Heart right ventricle (tissue), 16 donors: ENCODE results near the gene PATE3. TPM values are rescaled to one million over a fixed set of nuclear protein-coding genes. Genes with fewer than 3 reads are reported as not detected.

Source experiments
- ATAC-seq, 8 donors: fragments of 200-7000 bp; cut with Tn5 transposase; one replicate each; pipeline ENCODE4 v1.9.1; 2020; ENCODE audit warnings: mild to moderate bottlenecking in 8 of 8, moderate library complexity in 8 of 8, moderate number of reproducible peaks in 1 of 8
- DNase-seq, 2 donors: peaks; one replicate each; pipeline ENCODE4 v3.0.0-alpha.2; 2020
- H3K27ac ChIP-seq, 10 donors: fragments of 200-600 bp; sonication (generic) in 2 of 10; one replicate each; pipeline versions ENCODE4 v1.5.0 to v1.8.0; 2020 to 2022; ENCODE audit warnings: mild to moderate bottlenecking in 3 of 10
- H3K27me3 ChIP-seq, 7 donors: fragments of 200-600 bp; one replicate each; pipeline ENCODE4 v1.8.0; 2021 to 2022; ENCODE audit warnings: mild to moderate bottlenecking in 2 of 7
- H3K36me3 ChIP-seq, 9 donors: fragments of 200-600 bp; sonication (generic) in 1 of 9; one replicate each; pipeline versions ENCODE4 v1.5.0 to v1.8.0; 2020 to 2022; ENCODE audit warnings: mild to moderate bottlenecking in 2 of 9
- H3K4me1 ChIP-seq, 9 donors: fragments of 200-600 bp; sonication (generic) in 1 of 9; one replicate each; pipeline versions ENCODE4 v1.5.0 to v1.8.0; 2020 to 2022; ENCODE audit warnings: mild to moderate bottlenecking in 4 of 9
- H3K4me3 ChIP-seq, 10 donors: fragments of 200-600 bp; sonication (generic) in 2 of 10; one replicate each; pipeline versions ENCODE4 v1.5.0 to v1.8.0; 2020 to 2022; ENCODE audit warnings: mild to moderate bottlenecking in 7 of 10, moderate library complexity in 2 of 10
- H3K9me3 ChIP-seq, 11 donors: fragments of 200-600 bp in 10 of 11; sonication (generic) in 2 of 11; one replicate each; pipeline versions ENCODE4 v1.5.0 to v1.8.0; 2013 to 2022; ENCODE audit warnings: mild to moderate bottlenecking in 2 of 11, control low read depth in 1 of 11, moderate library complexity in 1 of 11
- WGBS, 2 donors: extraction: QIAGEN DNeasy Blood & Tissue Kit; methylation state at CpG; one replicate each; pipeline ENCODE4 v1.1.7; 2013; ENCODE audit warnings: inconsistent platforms in 1 of 2; 5-methylcytosine and 5-hydroxymethylcytosine counted together
- intact Hi-C, 10 donors: fragments of 100-400 bp; cut with DNase I; formaldehyde crosslinking; loops; one replicate each; pipeline versions ENCODE4 v1.11.1 to v1.14.2; 2022
- polyA plus RNA-seq, 2 donors: library from polyadenylated mRNA; stranded (reverse); fragments of 200-250 nt; gene quantifications; one replicate each; pipeline ENCODE4 v1.2.3, GENCODE V29; 2013
- total RNA-seq, 10 donors: library from RNA; stranded (reverse); fragmentation: NEBNext Ultra II Directional in 3 of 10; extraction: Animal tissue kit (Norgen Biotek cat#: 25700) in 3 of 10; gene quantifications; one replicate each; pipeline versions ENCODE4 v1.2.1 to v1.2.4, GENCODE V29; 2021 to 2023
- TF ChIP-seq, protein P1 (sequence below), 9 donors: fragments of 200-600 bp; sonication (generic) in 2 of 9; IDR thresholded peaks; one replicate each; pipeline versions ENCODE4 v1.5.0 to v1.8.0; 2021 to 2022; ENCODE audit warnings: antibody characterized with exemption in 9 of 9, mild to moderate bottlenecking in 5 of 9, moderate library complexity in 1 of 9
- donor health status: Arrhythmogenic right ventricular cardiomyopathy.
- donor health status: ischemic (EF 13 %, LVEDD 7.1; RV severe dilation, severe dysfunction).
- donor health status: healthy with polysubstance abuse.
- donor health status: DM: no; HTN: yes; CAD: no.
- donor health status: DM: no; HTN: no; CAD: no.
- donor health status: ischemic (EF 25% LVEDD 6.9; RV normal size, moderate dysfunction).
- donor health status: ischemic (EF 25% LVEDD 5.7; RV mildly dilated, moderate dysfunction).
- donor health status: healthy.
- donor health status: DM: yes; HTN: yes; CAD: no.
- donor health status: Ischemic cardiomyopathy.
- donor health status: ischemic (EF 35%, LVEDD 5.7; RV mildly dilated, moderate dysfunction).
- donor health status: nonischemic (EF 11% LVEDD 7.7; RV severe dilation, severe dysfunction).
- donor health status: DM: yes; HTN: yes; CAD: no.
- donor health status: PGD.
- donor health status: ischemic (EF 29% LVEDD 5.4; RV normal size, mild dysfunction).
- donor health status: nonischemic (EF 23%, LVEDD 6.1; RV moderate dilation, normal function).

Gene PATE3
- total and polyA plus RNA-seq, 12 donors, result not detected

DNA sequence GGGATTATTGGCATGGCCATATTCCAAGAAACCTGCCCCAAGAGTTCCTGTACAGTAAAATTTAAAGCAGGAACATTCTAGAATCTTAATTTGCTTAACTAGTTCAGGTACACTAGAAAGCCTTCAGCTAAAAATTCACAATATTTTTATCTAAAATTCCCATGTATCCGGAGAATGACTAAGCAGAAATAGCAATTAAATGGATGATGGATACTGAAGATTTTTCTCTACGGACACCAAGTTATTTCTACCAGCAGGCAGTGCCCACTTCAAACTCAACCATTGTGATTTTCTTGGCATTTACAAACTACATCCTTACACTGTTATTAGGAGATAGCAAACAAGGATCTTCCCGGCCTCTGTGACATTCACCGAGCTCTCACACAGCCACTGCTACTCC is 2.9 kb downstream of the PATE3 start:
- H3K27ac ChIP-seq, result no peak overlapping the region
- intact Hi-C loops, result no loop called here
- no peaks in the 10 kb centered on the region for H3K27me3 ChIP-seq
- 95 to 96% methylated on average over 4 of the region's 4 CpGs for WGBS, 2 donors
- ATAC-seq, result no peak
- H3K4me1 ChIP-seq, result no peaks in the 10 kb centered on the region
- H3K36me3 ChIP-seq, result no peaks in the 10 kb centered on the region
- H3K4me3 ChIP-seq, result no peak overlapping the region
- TF ChIP-seq, protein P1, sequence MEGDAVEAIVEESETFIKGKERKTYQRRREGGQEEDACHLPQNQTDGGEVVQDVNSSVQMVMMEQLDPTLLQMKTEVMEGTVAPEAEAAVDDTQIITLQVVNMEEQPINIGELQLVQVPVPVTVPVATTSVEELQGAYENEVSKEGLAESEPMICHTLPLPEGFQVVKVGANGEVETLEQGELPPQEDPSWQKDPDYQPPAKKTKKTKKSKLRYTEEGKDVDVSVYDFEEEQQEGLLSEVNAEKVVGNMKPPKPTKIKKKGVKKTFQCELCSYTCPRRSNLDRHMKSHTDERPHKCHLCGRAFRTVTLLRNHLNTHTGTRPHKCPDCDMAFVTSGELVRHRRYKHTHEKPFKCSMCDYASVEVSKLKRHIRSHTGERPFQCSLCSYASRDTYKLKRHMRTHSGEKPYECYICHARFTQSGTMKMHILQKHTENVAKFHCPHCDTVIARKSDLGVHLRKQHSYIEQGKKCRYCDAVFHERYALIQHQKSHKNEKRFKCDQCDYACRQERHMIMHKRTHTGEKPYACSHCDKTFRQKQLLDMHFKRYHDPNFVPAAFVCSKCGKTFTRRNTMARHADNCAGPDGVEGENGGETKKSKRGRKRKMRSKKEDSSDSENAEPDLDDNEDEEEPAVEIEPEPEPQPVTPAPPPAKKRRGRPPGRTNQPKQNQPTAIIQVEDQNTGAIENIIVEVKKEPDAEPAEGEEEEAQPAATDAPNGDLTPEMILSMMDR (IDR thresholded peaks at IDR 0.05), result no peak
- peaks cover 0 to 38% (median 18%) of the 10 kb centered on the region in 11 donors for H3K9me3 ChIP-seq
- no peak for DNase-seq

DNA sequence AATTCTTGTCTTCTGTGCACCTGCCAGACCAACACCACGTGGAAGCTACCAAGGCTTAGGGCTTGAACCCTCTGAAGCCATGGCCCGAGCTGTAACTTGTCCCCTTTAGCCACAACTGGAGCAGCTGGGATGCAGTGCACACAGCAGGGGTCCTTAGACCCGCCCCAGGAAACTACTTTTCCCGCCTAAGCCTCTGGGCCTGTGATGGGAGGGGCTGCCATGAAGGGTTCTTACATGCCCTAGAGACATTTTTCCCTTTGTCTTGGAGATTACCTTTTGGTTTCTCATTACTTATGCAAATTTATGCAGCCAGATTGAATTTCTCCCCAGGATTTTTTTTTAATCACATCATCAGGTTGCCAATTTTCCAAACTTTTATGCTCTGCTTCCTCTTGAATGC is 9.7 kb downstream of the PATE3 start:
- Histone ChIP-seq H3K4me3 (no peak overlapping the region), H3K9me3 (peaks cover 0 to 93% (median 47%) of the 10 kb centered on the region in 11 donors), H3K27ac (no peak overlapping the region), H3K27me3 (no peaks in the 10 kb centered on the region), H3K4me1 (no peaks in the 10 kb centered on the region), H3K36me3 (no peaks in the 10 kb centered on the region)
- TF ChIP-seq, protein P1 (IDR thresholded peaks at IDR 0.05), result no peak
- no peak for ATAC-seq
- DNase-seq, result no peak
- intact Hi-C loops, result no loop called here
- 40 to 45% methylated on average over 4 of the region's 4 CpGs for WGBS, 2 donors

DNA sequence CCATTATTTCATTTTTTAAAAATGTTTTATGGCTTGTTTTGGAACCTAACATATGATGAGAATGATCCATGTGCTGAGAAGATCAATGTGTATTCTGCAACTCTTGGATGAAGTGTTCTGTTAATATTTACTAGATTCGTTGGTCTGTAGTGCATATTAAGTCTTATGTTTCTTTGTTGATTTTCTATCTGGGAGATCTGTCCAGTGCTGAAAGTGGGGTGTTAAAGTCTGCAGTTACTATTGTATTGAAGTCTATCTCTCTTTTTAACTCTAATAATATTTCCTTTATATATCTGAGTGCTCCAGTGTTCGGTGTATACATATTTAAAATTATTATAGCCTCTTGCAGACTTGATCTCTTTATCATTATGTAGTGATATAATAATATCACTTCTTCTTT is 11.9 kb downstream of the PATE3 start:
- Histone ChIP-seq H3K9me3 (peaks cover 0 to 86% (median 42%) of the 10 kb centered on the region in 11 donors), H3K36me3 (no peaks in the 10 kb centered on the region), H3K4me1 (no peaks in the 10 kb centered on the region), H3K27ac (no peak overlapping the region), H3K27me3 (no peaks in the 10 kb centered on the region), H3K4me3 (no peak overlapping the region)
- intact Hi-C loops, result no loop called here
- WGBS, 2 donors, result 52 to 69% methylated on average over 2 of the region's 2 CpGs
- DNase-seq, result no peak
- ATAC-seq, result no peak
- TF ChIP-seq, protein P1 (IDR thresholded peaks at IDR 0.05), result no peak

DNA sequence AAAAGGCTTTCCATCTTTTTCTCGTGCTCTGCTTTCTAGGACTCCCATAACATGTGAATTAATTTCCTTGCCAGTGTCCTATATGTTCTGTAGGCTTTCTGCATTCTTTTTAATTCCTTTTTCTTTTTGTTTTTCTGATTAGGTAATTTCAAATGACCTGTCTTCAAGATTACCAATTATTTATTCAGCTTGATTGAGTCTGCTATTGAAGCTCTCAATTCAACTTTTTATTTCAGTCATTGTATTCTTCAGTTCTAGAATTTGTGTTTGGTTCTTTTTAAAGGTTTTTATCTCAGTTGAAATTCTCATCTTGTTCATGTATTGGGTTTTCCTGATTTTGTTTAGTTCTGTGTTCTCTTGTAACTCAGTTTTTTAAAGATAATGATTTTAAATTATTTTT is 14.5 kb downstream of the PATE3 start:
- Histone ChIP-seq H3K27me3 (no peaks in the 10 kb centered on the region), H3K9me3 (peaks cover 0 to 64% (median 34%) of the 10 kb centered on the region in 11 donors), H3K36me3 (no peaks in the 10 kb centered on the region), H3K4me1 (no peaks in the 10 kb centered on the region), H3K4me3 (no peak overlapping the region), H3K27ac (no peak overlapping the region)
- DNase-seq (no peak), ATAC-seq (no peak)
- intact Hi-C loops, result no loop called here
- 25 to 76% methylated on average over 1 of the region's 1 CpG for WGBS, 2 donors
- TF ChIP-seq, protein P1 (IDR thresholded peaks at IDR 0.05), result no peak
